ENCODE data around the gene CLEC3A.

CLEC3A gene

DNA sequence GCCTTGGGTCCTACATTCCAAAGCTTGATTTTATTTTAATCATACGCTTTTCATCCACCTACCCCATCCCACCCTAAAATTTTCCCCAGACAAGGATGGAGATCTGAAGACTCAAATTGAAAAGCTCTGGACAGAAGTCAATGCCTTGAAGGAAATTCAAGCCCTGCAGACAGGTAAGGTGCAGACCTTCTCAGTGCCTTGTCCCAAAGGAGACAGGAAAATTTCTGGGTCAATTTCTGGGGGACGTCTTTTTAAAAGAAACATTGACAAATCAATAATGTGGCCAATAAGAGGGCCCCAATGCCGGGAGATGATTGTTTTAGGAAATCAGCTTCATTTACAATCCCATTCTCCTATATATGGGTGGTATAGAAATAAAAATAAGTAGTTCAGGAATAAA is 5.7 kb downstream of the CLEC3A start:
- TF ChIP-seq FOXP2 (optimal IDR thresholded peaks at IDR 0.05; ENCODE audit: borderline replicate concordance, extremely low read depth, extremely low read length, insufficient read depth) (no peak), SIN3A (IDR thresholded peaks at IDR 0.05; ENCODE audit: borderline replicate concordance, insufficient read depth, low read length) (no peak), POLR2AphosphoS5 (IDR thresholded peaks at IDR 0.05; ENCODE audit: low read depth, low read length) (no peak), TAF1 (IDR thresholded peaks at IDR 0.05; ENCODE audit: borderline replicate concordance, insufficient read depth, low read length) (no peak)
- TF ChIP-seq, protein P1, sequence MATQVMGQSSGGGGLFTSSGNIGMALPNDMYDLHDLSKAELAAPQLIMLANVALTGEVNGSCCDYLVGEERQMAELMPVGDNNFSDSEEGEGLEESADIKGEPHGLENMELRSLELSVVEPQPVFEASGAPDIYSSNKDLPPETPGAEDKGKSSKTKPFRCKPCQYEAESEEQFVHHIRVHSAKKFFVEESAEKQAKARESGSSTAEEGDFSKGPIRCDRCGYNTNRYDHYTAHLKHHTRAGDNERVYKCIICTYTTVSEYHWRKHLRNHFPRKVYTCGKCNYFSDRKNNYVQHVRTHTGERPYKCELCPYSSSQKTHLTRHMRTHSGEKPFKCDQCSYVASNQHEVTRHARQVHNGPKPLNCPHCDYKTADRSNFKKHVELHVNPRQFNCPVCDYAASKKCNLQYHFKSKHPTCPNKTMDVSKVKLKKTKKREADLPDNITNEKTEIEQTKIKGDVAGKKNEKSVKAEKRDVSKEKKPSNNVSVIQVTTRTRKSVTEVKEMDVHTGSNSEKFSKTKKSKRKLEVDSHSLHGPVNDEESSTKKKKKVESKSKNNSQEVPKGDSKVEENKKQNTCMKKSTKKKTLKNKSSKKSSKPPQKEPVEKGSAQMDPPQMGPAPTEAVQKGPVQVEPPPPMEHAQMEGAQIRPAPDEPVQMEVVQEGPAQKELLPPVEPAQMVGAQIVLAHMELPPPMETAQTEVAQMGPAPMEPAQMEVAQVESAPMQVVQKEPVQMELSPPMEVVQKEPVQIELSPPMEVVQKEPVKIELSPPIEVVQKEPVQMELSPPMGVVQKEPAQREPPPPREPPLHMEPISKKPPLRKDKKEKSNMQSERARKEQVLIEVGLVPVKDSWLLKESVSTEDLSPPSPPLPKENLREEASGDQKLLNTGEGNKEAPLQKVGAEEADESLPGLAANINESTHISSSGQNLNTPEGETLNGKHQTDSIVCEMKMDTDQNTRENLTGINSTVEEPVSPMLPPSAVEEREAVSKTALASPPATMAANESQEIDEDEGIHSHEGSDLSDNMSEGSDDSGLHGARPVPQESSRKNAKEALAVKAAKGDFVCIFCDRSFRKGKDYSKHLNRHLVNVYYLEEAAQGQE (IDR thresholded peaks at IDR 0.05; ENCODE audit: insufficient read depth in 1 of 2, low read depth in 2 of 2, low read length in 2 of 2): no peak

GRCh38 chr16:78034530-78034929 is 12.2 kb downstream of the CLEC3A start:
- no peak for TF ChIP-seq POLR2AphosphoS5 (IDR thresholded peaks at IDR 0.05; ENCODE audit: low read depth, low read length)
- TF ChIP-seq FOXP2 (optimal IDR thresholded peaks at IDR 0.05; ENCODE audit: borderline replicate concordance, extremely low read depth, extremely low read length, insufficient read depth): no peak
- TF ChIP-seq, protein P1 (IDR thresholded peaks at IDR 0.05; ENCODE audit: insufficient read depth in 1 of 2, low read depth in 2 of 2, low read length in 2 of 2): no peak
- no peak for TF ChIP-seq TAF1 (IDR thresholded peaks at IDR 0.05; ENCODE audit: borderline replicate concordance, insufficient read depth, low read length)
- TF ChIP-seq SIN3A (IDR thresholded peaks at IDR 0.05; ENCODE audit: borderline replicate concordance, insufficient read depth, low read length): no peak

DNA sequence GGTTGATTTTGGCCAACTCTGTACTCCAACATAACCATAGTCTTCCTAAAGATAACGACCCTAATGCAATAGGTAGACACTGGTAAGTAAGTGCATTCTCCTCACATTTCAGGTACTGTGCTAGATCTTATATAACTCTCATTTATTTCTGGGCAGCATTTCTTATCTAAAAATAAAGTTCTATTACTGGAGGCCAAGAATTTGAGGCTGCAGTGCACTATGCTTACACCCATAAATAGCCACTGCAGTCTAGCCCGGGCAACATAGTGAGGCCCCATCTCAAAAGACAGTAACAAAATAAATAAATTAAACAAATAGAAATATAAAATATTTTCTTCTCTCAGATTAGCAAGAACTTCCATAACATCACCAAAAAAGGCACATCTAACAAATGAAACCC is 12.7 kb downstream of the CLEC3A start:
- TF ChIP-seq, protein P1 (IDR thresholded peaks at IDR 0.05; ENCODE audit: insufficient read depth in 1 of 2, low read depth in 2 of 2, low read length in 2 of 2): no peak
- TF ChIP-seq POLR2AphosphoS5 (IDR thresholded peaks at IDR 0.05; ENCODE audit: low read depth, low read length) (no peak), TAF1 (IDR thresholded peaks at IDR 0.05; ENCODE audit: borderline replicate concordance, insufficient read depth, low read length) (no peak), SIN3A (IDR thresholded peaks at IDR 0.05; ENCODE audit: borderline replicate concordance, insufficient read depth, low read length) (no peak), FOXP2 (optimal IDR thresholded peaks at IDR 0.05; ENCODE audit: borderline replicate concordance, extremely low read depth, extremely low read length, insufficient read depth) (no peak)

GRCh38 chr16:78040396-78040795 is 18.0 kb downstream of the CLEC3A start:
- TF ChIP-seq SIN3A (IDR thresholded peaks at IDR 0.05; ENCODE audit: borderline replicate concordance, insufficient read depth, low read length) (no peak), FOXP2 (optimal IDR thresholded peaks at IDR 0.05; ENCODE audit: borderline replicate concordance, extremely low read depth, extremely low read length, insufficient read depth) (no peak), TAF1 (IDR thresholded peaks at IDR 0.05; ENCODE audit: borderline replicate concordance, insufficient read depth, low read length) (no peak)
- TF ChIP-seq, protein P1 (IDR thresholded peaks at IDR 0.05; ENCODE audit: insufficient read depth in 1 of 2, low read depth in 2 of 2, low read length in 2 of 2): no peak
